NCI-H146 treated with DMSO at 0.1 percent for 48 hours (cell line): Measurements from ENCODE around the gene SCMH1.
"Not testable (repeated sequence)": the region's sequence is repeated elsewhere in the genome, so short reads cannot be mapped to it uniquely, and the experiment has no call there.

Experiments
- DNase-seq: peaks from one replicate; lab custom pipeline; 2025; ENCODE audit not compliant: unreplicated experiment; lab: John Stamatoyannopoulos, UW

SCMH1 gene

GRCh38 chr1:41158147-41158875 lies 83.8 kb downstream of the SCMH1 start:
- DNase-seq: no peak

GRCh38 chr1:41155105-41155504 lies 87.0 kb downstream of the SCMH1 start:
- DNase-seq: no peak

GRCh38 chr1:41153750-41154274 lies 88.3 kb downstream of the SCMH1 start:
- DNase-seq: no peak

- DNase-seq: no peak
Observed at GRCh38 chr1:41152622-41153044, 89.5 kb downstream of the SCMH1 start.

GRCh38 chr1:41151846-41152245 lies 90.3 kb downstream of the SCMH1 start:
- no peak for DNase-seq

- DNase-seq: no peak
Observed at GRCh38 chr1:41149570-41149969, 92.5 kb downstream of the SCMH1 start.

- DNase-seq: no peak
Observed at GRCh38 chr1:41144285-41144684, 97.8 kb downstream of the SCMH1 start.

GRCh38 chr1:41138549-41138948 lies 103.6 kb downstream of the SCMH1 start:
- DNase-seq: no peak

GRCh38 chr1:41135196-41135947 lies 106.7 kb downstream of the SCMH1 start:
- DNase-seq: no peak

- DNase-seq: not testable (repeated sequence)
Observed at GRCh38 chr1:41134325-41134724, 107.8 kb downstream of the SCMH1 start.

GRCh38 chr1:41122851-41123518 lies 119.1 kb downstream of the SCMH1 start:
- no peak for DNase-seq

- no peak for DNase-seq
Observed at GRCh38 chr1:41122148-41122547, 120.0 kb downstream of the SCMH1 start.

GRCh38 chr1:41118645-41119044 lies 123.5 kb downstream of the SCMH1 start:
- no peak for DNase-seq

GRCh38 chr1:41117241-41117640 lies 124.9 kb downstream of the SCMH1 start:
- DNase-seq: not testable (repeated sequence)

GRCh38 chr1:41110736-41111135 lies 131.4 kb downstream of the SCMH1 start:
- DNase-seq: no peak

- DNase-seq: no peak
Observed at GRCh38 chr1:41110286-41110685, 131.8 kb downstream of the SCMH1 start.

GRCh38 chr1:41109310-41110197 lies 132.6 kb downstream of the SCMH1 start:
- no peak for DNase-seq

GRCh38 chr1:41108696-41109275 lies 133.3 kb downstream of the SCMH1 start:
- no peak for DNase-seq

- DNase-seq: no peak
Observed at GRCh38 chr1:41103766-41104165, 138.3 kb downstream of the SCMH1 start.

- DNase-seq: no peak
Observed at GRCh38 chr1:41102653-41103052, 139.5 kb downstream of the SCMH1 start.
